NCI-H1694 (cell line): Measurements from ENCODE around the gene FOXP1.
A peak's percentile ranks its signal among the peaks of the same experiment; 100 is the strongest.

Experiments used
- DNase-seq: peaks from one replicate; lab custom pipeline; 2025; lab: John Stamatoyannopoulos, UW

FOXP1 gene

DNA sequence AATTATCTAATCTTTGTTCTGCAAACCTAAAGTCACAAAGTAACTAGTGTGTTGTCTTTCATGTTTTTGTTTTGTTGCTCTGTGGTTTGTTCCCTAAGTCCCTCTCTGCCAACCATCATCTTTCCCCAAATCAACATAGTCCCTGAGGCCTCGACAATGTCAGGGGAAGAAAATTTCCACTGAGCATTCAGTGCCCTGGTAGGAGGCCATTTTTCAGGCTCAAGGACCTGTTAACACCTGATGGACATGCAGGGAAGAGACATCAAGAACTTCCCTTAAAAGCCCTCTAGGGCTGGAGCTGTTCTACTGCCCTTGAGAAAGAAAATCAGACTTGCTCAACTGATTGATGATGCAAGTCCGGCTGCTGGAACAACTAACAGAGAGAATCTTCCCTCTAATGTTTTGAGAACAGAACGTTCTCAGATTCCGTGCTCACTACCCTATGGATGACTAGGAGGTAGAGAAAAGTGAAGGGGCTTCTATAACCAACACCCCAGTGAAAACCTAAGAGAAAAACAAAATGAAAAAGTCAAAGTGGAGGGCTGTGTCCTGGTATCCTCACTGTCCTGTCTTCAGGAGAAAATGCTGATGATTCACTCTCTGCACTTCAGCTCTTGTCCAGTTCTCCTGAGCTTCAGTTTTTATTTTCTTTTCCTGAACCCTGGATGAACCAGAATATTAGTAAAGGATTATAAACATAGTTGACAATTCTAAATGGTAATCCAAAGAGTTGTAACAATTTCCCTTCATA, 373.1 kb downstream of the FOXP1 start:
- no peak for DNase-seq

DNA sequence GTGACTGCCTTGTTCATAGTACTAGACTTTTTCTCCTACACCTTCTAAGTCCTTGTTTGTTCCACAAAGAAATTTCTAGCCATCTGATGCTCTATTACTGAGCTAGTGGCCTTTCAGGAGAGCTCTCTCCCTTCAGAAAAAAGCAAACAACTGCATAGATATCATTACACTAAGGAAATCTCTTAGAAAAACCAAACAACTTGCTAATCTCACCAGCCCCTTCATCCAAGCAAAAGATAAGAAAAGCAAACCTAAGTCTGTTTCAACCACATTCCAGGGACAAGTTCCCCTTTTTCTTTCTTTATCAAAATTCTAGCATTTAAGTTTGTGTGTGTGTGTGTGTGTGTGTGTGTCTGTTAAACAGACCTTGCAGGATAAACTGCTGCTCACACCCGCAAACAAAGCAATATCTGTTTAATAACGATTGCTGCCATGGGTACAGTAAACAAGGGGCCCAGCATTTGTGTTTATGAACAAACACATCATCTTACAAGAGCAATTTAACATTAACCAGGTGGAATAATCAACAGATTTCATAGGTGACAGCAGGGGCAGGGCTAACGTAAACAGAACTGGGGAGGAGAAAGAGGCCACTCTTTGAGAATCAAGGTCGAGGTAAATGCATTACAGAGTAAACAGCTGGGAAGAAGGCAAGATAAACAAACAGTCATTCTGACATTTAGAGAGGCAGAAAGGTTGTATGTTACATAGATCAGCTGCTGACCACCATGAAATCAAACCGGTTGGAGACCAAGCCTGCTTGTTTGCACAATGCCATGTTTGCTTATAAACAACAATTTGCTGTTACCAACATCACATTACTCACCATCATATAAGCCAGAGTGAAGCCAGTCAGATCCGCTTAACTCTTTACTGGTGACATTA, 375.1 kb downstream of the FOXP1 start:
- no peak for DNase-seq

DNA sequence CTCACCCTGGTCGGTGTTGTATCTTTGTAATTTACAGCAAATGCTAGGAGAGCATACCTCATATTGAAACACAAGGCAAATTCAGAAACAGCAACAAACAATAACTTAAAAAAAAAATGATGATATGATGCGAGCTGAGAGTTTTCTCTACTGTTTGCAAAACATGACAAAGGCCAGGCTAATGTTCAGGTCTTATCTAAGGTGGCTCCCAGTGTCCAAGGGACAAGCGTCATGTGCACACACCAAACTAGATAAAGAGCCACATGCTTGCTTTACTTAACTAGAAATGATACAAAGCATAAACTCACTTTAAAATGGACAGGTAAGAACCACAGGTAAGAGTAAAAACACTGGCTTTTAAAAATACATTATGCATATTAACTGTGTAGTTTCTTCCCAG, 375.9 kb downstream of the FOXP1 start:
- no peak for DNase-seq

DNA sequence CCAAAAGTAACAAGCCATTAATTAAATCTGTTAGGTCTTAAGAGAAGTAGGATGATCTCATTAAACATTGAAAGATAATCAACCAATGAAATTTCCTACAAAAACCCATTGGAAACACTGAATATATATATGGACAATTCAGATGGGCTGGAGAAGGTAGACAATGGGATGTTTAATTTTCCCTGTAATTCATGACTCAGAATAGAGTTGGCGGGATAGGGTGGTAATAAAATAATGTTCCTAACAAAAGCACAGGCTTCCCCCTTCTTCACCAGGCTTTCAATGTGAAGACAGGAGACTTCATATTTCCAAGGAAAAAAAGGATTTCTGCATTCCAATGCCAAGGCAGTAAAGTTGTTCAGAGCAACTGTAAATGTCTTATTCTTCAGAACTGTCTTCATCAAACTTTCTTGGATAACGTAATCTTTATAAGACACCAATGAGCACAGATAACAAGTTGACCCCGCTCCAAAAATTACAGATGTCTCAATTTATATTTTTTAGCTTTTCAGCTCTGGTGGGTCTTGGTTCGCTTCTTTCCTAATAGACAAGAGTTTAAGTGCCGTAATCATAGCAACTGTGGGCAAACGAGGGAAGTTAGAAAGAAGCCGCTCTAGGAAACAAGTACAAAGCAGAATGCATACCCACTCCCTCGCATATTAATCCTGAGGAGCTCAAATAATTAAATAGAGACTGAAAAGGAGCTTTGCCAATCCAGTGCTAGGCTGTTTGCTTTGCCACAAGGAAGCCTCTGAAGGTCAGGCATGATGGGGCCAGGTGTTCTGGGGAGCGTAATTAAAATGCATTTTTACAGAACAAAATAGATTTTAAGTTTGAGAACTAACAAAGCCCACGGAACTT, 377.0 kb downstream of the FOXP1 start:
- DNase-seq, result no peak

DNA sequence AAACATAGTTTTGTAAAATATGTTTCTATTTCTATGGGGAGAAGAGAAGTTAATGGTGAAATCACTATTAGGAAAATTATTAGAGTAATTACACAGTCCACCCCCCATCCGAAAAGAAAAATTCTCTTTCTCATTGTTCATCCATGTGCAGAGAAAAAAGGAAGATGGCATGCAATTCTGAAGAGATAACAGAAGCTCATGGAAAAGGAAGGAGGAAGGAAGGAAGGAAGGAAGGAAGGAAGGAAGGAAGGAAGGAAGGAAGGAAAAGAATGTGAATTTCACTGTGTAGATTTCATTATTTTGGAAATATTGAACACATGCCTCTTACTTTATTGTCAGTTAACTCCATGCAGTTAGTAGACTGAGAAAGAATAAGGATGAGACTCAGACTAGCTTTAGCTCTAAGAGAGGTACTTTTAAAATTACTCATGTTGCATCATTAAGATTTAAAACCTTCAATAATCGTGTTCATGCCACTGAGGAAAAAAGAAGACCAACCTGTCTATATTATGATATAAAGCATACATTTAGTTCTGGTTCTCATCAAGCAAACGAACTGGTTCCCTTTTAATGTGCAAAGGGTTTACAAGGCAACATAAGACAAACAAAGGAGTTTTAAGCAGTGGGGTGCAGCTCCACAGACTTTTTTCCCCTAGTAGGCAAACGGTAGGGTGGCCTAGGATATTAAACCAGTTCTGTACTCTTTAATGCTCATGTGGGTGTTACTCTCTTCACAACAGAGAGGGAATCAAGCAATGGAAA, 379.6 kb downstream of the FOXP1 start:
- DNase-seq, result no peak

DNA sequence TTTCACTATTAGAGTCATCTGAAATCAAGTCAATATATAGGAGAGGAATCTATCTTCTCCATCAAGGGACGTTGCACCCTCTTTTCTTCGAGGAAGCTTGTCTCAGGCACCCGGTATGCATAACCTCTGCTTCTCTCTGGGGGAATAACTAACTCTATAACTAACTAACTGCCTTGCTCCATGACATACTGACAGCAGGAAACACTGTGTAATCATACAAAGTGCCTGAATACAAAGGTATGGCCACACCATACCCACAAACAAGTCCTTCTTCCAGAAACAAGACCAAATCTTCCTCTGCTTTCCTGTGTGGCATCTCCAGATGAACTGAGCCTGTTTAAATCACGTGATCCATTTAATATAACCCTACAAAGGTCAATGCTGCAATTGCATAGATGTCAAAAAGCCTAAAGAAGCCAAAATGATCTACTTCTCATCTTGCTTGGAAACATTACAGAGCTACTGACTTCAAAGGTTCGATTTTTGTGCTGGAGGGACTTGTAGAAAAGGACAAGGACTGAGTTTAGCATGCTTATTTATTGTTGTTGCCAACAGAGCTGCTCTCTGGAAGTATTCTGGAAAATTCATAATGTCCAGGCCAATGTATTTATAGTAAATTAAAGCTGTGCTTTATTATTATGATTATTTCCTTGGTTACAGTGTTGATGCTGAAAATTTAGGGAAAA, 380.5 kb downstream of the FOXP1 start:
- no peak for DNase-seq

DNA sequence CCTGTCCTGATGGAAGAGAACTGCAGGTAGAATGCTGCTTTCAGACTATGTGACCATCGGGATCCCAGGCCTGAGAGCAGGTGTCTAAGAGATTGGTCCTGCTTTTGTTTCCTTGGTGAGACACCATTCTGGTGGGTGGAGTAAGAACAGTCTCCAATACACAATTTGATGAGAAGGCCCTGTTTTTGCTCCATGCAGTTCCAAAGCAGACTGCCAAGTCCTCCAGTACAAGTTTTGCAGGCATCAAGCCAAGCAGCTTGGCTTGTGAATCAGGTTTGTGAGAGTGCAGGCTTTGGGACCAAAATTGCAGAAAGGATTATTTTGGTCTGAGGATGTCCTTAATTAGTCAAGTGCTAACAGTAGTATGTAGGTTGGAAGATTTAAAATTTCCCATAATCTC, 381.6 kb downstream of the FOXP1 start:
- DNase-seq, result peak; percentile 8

DNA sequence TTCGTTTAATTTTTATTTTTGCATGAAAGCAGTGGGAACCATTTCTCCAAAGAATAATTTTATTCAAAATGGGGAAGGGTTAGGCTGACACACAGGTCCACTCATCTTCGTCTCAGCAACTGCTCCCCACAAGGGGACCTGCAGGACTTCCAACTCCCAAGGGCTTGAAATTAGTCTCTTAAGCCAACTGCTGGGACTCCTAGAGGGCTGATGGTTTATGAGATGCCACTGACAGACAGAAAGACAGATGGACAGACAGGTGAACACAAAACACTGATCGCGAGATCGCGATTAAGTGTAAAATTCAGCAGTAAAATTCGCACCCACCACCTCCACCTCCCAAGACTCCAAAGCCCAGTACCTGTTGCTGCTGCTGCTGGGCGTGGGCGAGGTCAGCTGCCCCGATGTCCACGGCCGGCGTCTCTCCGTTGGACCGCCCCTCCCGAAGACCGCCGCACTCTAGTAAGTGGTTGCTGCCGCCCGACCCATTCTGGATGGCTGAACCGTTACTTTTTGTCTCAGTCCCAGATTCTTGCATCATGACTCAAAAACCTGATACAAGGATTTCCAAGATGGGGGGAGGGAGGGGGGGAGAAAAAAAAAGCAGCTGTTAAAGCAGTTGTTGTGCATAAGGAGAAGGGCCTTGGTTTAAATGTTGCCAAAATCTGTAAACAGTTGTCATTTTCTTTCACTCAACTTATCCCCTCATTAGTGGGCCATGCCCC, 385.5 kb downstream of the FOXP1 start:
- no peak for DNase-seq

DNA sequence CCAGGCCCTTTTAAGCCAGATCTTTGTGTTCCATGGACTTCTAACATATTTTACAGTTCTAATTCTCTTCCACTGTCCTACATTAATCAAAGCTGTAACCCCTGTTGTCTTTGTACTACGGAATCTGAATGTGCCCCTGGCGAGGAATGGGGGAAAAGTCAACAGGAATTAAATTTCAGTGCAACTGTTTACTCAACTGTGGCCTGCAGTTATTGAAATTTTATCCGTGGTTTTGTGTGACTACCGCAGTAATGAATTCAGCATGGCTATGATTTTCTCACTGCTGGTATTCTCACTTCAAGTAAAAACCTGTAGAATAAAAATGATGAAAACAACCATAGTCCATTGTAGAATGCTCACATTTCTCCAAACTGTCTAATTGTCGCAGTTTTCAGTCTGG, 388.0 kb downstream of the FOXP1 start:
- no peak for DNase-seq

DNA sequence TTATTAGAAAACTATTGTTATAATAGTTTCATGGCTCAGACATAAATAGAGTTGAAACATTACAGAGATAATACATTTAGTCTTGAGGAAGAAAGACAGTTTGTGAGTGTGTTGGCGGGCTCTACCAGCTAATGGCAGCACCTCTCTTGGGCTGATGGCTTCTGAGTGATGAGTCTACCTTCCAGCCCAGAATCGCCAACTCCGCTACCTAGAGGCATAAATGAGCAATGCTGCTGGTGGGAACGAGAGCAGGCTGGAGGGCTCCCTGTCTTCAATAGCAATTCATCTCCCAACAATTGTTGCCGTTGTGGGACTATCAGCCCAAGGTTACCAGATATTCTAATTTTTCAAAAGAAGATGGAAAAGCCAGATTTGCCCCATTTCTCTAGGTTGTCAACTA, 388.7 kb downstream of the FOXP1 start:
- DNase-seq, result no peak

DNA sequence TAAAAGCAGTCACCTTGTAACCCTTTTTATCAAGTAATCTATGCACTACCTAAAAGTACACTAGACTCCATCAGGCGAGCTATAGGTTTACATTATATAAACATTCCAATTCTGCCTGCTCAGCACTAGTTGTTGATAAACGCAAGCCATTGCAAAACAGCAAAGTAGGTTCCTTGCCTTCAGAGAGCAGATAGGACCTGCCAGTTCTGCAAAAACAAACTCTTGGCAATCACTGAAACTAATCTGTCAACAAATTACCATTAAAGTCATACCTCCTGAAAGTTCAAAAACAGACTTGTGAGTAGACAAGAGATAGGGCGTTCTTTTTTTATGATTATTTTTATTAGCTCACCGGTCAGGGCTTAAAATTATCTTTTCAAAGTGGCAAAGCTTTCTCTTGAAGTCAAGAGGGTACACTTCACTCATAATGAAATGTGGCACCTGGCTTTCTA, 392.5 kb downstream of the FOXP1 start:
- no peak for DNase-seq

DNA sequence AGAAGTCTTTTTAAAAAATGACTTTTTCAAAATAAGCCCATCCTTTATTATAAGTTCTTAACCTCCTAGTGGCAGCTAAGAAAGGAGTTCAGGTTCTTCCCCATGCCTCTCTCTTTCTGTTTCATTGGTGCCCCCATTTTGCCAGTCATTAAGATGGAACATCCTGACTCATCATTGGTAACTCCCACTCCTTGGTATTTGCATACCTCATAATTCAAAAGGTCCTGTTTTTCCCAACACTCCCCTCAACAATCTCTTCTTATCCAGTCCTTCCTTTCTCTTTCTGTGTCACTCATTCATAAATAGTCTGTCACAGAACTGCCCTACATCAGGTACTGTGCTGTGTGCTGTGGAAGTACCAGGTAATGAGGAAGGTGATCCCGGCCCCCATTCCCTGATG, 394.0 kb downstream of the FOXP1 start:
- no peak for DNase-seq

DNA sequence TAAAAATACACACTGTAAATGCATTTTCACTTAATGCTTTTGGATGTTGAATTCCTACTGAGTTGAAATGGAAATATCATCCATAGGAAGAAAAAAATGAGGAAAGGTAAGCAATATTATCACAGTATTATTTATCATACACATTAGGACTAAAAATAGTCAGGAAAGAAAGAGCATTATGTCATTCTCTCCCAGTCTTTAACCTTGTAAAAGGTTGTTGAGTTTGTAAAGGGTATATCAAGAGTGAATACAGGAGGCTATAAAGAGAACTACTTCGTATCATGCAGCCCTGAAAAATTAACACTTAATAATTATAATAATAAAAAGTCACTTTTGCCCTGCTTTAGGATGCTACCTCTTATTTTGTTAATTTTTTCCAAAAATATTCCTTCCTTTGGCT, 395.8 kb downstream of the FOXP1 start:
- no peak for DNase-seq

DNA sequence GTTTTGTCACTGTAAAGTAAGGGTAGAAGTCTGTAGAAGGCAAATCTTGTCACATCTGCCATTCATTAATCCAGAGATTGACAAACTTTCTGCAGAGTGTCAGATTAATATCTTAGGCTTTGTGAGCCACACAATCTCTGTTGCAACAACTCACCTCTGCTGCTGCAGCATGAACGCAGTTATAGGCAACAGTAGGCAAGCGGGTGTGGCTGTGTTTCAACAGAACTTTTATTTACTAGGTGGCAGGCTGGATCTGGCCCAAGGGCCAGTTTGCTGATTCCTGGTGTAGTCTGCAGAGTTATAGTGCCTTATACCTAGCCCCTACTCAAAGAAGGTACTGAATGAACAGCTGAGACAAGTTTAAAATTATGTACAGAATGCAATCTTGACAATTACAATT, 396.7 kb downstream of the FOXP1 start:
- no peak for DNase-seq

DNA sequence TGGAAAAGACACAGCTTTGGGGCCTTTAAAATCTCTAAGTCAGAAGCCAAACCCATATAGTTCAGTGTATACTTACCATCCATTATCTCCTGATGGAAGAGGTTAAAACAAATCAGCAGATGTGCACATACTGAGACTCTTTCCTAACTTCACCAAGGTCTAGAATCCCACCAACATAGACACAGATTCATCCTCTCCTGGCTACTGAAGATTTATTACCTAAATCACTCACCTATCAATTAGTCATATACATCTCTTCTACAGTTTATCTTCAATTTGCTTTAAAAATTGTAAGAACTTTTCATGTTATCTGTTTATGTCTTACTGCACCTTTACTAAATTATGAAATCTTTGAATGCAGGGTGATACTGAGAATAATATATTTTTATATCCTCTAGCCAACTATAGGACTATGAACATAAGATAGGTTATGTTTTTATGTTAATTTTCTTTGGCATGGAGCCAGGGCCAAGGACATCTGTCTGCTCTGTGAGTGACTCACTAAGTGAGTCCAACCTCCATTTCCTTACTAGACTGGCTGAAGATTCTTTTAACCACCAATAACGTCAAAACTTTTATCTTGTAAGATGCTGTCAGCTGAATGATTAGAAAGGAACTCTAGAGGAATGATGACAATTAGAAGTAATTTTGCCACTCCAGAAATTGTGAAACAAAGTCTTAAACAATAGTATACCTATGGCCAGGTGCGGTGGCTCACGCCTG, 397.6 kb downstream of the FOXP1 start:
- DNase-seq, result no peak

DNA sequence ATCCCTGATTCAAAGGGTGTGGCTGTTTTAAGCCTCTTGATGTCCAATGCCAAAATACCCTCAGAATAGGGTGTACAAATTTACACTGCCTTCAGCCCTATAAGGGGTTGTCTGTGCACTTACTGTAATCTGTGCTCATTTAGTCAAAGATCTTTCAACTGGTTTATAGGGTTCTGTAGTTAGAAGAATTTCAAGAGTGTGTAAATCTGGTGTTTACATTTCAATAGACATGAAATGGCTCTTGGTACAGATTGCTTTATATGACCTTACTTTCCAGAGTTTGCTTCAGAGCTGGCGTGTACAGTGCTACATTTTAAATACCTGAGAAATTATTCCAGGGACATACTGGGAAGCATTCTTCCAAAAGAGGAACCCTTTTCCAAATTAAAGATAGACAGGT, 399.3 kb downstream of the FOXP1 start:
- DNase-seq, result no peak

DNA sequence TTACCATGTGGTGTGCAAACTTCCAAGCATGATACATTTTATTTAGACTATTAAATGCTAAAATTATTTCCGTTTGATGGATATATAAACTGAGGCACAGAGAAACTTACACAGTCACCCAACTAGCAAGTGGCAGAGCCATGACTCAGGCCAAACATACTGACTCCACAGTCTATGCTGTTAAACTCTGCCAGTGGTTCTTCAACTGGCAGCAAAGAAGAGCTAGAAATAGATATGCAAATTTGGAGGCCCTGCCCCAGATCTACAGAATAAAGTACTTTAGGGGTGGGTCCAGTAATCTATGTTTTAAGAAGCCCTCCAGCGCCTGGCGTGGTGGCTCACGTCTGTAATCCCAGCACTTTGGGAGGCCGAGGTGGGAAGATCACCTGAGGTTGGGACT, 400.0 kb downstream of the FOXP1 start:
- no peak for DNase-seq

DNA sequence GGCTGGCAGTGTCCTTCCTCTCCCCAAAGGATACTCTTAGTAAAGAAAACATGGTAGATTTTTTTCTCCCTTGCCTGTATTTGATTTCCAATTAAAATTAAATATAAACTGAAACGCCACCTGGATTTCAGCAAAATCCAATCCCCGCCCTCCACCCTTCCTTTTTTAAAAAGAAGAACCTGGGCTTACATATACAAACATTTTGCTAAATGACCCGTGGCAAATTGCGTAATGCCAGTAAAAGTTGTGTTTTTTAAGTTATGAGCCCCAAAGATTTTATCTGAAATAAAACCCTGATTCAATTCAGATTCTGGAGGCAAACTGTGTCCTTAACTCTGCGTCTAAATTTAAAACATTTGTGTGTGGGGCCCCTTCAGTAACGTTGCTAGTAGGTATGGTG, 403.0 kb downstream of the FOXP1 start:
- DNase-seq, result no peak

DNA sequence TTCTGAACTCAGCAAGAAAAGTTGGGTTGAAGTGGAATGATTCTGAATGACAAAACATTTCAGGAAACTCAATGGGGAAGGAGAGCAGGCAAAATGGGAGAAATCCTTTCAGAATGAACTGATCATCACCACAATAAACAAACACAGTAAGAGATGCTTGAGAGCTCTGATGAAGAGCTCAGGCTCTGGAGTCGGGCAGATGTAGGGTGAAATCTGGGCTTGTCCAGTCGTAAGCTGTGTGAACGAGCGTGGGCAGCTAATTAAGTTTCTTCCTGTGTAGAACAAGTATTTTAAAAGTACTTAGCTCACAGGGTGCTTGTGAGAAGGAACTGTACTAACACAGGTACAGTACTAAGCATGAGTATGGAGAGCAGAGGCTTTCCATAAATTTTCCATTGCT, 406.2 kb downstream of the FOXP1 start:
- DNase-seq, result no peak

DNA sequence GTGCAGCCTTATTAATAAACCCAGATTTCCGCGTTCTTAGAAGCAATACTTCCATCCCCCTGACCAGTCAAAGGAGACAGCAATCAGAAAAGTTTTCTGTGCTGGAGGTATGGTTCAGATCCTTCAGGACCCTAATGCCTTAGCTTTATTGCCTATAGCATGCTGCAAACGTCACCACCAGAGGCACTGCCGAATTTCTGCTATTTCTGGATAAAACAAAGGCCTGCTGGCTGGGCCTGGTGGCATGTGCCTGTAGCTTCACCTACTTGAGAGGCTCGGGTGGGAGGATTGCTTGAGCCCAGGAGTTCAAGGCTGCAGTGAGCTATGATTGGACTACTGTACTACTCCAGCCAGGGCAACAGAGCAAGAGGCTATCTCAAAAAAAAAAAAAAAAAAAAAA, 407.2 kb downstream of the FOXP1 start:
- no peak for DNase-seq
